Measurements from ENCODE around the gene DPP6.

DPP6 gene

DNA sequence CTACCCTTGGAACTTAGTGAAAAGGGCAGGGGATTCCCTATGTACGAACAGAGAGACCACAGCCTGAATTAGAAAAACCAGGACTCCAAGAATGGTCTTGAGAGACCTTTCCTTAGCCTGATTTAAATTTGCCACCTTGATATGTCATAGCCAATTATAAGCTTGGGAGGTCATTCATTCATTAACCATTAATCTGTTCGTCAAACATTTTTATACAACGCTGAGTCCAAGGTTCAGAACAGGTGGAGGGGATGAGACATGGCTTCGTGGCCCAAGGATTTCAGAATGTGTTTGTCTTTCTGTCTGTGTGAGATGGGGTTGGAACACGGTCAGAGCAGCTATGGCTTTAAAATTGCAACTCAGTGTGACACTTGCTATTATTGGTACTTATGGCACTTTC lies 792.8 kb downstream of the DPP6 start:
- in situ Hi-C loops (cut with HindIII; ENCODE audit: low sequenced_read_pairs): no loop called here

DNA sequence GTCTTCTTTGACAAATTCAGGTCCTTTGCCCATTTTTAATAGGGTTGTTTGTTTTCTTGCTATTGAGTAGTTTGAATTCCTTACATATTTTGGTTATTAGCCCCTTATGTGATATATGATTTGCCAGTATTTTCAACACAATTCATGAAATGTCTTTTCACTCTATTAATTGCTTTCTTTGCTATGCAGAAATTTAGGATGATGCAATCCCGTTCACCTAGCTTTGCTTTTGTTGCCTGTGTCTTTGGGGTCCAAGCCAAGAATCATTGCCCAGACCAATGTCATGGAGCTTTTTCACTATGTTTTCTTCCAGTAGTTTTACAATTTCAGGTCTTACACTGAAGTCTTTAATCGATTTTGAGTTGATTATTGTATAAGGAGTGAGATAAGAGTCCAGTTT lies 796.3 kb downstream of the DPP6 start:
- in situ Hi-C loops (cut with HindIII; ENCODE audit: low sequenced_read_pairs): no loop called here

DNA sequence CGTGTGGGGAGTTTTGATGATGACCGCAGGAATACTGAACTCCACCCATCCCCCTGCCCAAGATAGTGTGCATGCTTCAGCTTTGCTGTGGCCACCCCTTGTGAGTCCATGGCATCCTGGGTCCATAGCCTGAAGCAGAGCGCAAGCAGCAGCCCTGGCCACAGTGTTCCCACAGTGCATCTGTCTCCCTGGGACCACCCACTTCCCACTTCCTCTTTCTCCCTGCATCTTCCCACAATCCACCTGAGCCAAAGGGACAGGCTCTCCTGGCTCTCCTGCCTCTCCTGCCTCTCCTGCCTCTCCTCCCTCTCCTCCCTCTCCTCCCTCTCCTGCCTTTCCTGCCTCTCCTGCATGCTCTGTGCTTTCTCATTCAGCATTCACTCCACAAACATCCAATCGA lies 800.0 kb downstream of the DPP6 start:
- in situ Hi-C loops (cut with HindIII; ENCODE audit: low sequenced_read_pairs): no loop called here

DNA sequence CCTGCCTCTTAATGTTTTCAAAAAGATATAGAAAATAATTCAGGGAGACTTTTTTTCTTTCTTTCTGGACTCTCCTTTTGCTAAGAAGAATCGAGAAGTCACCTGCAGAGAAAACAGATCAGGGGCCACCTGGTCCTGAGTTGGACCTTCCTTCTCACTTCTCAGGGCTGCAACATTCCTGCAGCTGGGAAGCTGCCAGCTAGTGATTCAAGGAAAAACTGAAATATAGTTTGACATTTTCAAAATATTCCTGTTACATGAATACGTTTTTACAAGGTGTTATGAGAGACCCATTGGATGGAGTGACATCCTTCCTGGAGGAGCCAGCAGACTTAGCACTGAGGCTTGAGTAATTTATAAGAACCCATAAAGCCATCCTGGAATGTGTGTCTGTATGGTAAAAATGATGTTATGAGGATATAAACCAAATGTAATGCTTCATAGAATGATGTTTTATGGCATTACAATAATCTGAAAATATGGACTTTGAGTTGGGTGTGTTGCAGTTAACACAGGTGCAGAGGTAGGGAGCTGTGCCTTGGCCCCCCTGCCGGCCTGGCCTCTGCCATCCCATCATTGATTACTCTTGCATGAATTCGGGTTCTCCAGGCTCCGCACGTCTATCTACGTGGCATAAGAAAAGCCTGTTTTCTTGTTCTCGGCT lies 801.0 kb downstream of the DPP6 start:
- in situ Hi-C loops (cut with HindIII; ENCODE audit: low sequenced_read_pairs): no loop called here

DNA sequence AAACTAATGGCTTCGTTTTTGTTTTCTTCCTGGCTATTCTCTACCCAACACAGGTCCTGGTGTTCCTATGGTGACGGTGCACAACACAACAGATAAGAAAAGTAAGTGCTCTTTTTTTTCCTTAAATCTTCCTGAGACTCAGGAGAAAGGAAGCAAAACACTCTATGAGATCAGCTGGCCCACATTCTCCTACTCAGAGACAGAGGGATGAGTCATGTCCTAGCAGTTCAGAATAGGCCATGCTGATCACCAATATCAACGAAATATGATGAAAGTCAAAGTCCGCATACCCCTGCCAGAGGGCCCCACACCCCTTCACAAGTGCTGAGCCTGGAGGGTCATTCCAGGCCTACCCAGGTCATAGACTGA lies 801.5 kb downstream of the DPP6 start:
- in situ Hi-C loops (cut with HindIII; ENCODE audit: low sequenced_read_pairs): no loop called here

DNA sequence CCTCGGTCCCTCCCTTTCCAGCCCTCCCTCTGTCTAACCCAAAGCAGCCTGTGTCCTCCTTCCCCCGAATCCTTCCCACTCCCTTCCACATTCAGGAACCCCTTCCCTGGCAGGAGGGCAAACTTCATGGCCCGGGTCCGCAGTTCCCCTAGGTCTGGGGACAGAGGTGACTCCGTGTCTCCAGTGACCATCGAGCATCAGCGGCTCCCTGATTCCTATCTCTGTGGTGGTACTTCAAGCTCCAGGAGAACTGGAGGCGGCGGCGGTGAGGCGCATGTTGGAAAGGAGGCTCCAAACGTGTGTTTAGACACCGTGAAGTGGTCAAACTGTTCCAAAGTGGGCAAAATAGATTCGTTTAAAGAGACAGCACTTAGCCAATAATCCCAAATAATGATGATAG lies 802.6 kb downstream of the DPP6 start:
- in situ Hi-C loops (cut with HindIII; ENCODE audit: low sequenced_read_pairs): no loop called here

DNA sequence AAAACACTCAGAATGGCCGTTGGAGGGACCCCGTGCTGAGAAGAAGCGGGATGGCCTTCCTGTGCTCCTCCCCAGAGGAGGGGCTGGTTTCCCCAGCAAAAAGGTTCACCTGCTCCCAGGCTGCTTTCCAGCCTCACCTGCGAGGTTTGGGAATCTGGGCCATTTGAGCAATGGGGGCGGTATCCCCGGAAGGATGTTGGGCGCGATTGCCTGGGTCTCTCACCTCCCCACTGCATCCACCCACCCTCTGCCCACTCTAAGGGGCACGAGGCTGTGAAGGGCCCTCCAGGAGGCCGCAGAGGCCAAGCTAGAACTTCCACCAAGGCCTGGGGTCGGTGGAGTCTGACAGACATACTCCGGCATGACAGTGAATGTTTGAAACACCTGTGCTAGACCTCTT lies 803.2 kb downstream of the DPP6 start:
- in situ Hi-C loops (cut with HindIII; ENCODE audit: low sequenced_read_pairs): no loop called here

DNA sequence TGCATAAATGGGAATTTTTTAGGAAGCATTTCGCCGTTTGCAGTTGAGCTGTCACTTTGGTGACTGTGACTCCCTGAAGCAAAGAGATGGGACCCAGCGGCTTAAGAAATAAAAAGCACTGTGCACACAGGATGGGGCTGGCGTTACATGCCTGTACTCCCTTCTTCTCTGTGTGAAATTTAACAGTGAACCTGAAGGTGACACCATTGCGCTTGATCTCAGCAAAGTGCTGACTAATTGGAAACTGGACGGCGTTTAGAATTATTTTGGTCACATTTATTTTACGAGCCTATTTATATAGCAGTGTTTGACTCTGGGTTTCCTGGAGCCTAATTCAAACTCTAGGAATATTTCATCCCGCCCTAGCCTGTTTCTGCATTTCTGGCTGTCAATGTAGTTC lies 804.5 kb downstream of the DPP6 start:
- in situ Hi-C loops (cut with HindIII; ENCODE audit: low sequenced_read_pairs): no loop called here

DNA sequence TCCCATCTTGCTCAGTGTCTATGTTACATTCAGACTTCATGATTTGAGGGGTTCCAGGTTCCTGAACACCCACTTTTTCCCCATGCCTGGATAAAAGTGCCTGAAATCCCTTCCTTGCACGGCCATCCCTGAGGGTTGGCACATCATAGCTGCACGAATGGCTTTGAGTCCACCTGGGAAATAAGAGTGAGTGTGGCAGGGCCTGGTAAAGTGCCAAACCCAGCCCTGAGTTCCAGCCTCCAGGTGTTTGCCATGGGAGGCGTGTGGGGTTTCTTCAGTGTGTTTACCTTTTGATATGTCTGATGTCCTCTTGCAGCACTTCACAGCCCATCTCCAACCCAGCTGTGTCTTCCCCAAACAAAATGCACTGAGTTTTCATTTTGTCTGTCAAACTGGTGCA lies 805.0 kb downstream of the DPP6 start:
- in situ Hi-C loops (cut with HindIII; ENCODE audit: low sequenced_read_pairs): no loop called here

DNA sequence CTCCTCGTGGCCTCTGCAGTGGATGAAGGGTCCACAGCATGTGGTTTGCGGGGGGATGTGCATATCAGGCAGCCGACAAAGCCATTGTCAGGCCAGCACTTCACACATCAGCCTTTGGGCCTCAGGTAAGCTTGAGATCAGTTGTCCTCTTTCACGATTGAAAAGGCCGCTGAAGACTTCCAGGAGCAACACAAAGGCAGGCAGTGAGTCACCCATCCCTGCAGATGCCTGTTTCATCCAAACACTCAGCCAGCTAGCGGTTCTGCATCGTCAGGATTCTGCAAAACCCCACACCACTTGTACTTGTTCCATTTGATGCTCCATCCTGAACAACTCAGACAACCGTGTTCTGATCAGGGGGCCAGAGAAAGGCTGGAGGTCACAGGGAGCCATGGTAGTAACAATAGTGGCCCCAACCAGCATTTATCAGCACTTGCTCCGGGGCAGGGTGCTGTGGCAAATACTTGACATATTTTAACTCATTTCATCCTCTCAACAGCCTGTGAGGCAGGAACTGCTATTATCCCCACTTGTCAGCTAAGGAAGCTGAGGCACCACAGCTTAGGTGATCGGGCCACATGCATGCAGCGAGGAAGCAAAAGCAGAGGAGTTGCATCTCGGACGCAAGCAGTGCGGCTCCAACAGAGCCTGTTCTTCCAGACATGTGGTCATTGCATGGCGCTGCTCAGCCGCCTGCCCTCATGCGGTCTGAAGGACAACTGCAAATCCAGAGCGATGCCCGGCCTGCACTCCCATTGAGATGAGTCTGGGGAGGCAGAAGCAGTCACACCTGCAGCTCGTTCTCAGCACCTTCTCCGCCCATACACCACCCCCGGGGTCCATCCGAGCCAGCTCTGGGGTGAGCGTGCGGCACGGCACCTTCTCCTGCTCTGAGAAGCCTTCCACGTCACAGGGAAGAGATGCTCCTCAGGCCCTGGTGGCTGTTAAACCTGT lies 805.8 kb downstream of the DPP6 start:
- in situ Hi-C loops (cut with HindIII; ENCODE audit: low sequenced_read_pairs): no loop called here

DNA sequence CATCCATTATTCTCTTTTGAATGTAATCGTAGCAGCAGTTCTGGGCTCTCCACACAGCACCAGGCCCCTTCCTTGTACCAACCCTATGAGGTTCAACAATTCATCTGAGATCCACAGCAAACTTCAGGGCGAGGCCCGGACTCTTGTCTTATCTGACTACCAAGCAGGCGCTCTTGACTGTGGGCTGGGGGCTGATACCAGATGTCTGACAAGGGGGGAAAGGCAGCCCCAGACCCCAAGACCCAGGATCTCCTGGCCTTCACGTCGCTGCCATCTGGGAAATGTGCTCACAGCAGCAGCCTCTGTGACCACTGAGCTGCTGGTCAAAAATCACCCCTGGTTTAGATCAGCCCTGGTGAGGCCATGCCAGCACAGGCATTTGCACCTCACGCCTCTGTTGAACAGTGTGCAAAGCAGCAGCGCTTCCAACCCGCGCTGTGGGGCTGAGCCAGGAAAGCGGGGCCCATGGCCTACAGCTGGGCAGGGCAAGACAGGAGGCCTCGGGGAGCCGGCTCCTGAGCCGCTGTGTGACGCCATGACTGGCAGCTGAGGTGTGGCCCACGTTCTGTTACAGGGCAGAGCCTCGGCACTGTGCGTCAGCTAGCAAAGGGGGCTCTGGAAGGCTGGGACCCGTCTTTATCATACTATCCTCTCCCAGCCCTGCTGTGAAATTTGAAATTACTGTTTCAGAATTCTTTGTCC lies 806.8 kb downstream of the DPP6 start:
- in situ Hi-C loops (cut with HindIII; ENCODE audit: low sequenced_read_pairs): no loop called here

DNA sequence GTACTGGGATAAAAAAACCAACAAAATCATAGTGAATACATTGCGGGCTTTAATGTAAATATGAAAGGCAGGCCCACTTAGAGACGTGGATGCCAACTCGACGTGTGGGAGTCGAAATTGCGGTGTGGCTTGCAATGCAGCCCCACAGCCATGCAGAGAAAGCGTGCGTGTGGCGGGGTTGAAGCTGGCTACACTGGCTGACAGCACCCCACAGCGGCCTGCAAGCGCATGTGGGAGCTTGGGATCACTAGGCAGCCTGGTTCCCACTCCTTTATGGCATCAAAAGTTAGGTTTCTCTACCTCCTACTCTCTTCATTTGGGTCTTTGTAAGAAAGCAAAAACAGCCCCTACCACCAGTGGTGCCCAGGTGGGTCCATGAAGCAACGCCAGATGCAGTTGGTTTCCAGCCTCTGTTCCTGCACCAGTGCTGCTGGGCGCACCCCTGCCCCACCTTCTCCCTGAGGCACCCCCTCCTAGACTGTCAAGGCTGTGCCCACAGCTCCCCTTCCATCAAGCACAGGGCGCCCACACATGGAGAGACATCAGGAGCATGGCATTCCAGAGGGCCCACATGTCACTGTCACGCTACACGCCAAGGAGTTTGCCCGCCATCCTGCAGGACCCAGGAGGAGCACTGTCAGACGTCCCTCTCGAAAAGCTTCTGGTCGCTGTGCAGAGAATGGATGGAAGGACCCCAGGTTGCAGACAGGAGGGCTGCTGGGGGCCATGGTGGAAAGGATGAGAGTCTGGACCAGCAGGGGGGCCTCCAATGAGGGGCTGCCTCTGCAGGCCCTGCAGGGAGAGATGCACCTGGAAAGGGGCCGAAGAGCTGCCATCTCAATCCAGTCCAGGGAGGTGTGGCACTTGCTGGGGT lies 807.8 kb downstream of the DPP6 start:
- in situ Hi-C loops (cut with HindIII; ENCODE audit: low sequenced_read_pairs): no loop called here

DNA sequence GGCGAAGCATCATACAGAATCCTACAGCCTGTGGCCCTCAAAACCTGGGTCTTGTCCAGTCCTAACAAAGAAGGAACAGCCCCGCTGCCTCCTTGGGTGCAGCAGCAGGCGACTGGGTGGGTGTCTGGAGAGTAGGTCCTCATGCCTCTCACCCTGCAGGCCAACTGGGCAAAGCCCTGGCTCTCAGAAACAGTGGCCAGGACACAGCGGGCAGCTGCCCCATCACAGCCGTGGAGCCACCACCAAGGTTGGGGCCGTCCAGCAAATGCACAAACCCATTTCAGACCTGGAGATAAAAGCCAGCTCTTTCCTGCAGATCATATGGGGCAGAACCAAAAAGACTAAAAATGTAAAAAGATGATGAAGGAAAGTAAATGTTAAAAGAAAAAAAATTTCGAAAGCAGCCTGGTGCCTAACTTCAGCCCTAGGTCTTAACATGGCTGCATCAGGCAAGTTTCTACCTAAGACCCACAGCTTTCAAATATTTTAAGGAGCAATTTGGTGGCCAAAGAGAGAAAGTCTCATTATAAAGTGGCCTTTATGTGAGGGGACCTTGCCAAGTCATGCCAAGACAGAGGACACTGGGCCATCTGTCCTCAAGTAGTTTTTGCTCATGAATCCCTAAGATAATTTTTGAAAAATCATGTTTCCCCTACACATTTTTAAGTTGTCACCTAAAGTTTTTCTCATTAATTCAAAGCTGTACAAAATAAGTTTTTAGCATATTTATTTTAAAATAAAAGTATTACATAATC lies 808.6 kb downstream of the DPP6 start:
- in situ Hi-C loops (cut with HindIII; ENCODE audit: low sequenced_read_pairs): no loop called here

DNA sequence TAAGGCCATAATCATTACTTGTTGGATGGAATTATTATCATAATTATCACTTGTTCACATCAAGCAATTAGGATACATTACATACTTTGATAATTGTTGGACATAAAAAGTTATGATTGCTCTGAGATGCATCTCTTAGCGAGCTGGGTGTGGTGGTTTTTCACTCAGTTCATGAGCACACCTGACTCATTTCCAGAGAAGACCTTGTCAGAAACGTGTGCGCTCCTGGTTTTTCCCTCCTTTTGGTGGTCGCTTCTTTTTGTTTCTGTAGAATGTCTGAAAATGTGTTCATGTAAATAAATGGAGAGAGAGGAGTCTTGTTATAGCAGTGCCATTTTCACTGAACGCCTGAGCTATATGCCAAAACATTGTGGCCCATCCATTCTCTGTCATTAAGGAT lies 809.4 kb downstream of the DPP6 start:
- in situ Hi-C loops (cut with HindIII; ENCODE audit: low sequenced_read_pairs): no loop called here

DNA sequence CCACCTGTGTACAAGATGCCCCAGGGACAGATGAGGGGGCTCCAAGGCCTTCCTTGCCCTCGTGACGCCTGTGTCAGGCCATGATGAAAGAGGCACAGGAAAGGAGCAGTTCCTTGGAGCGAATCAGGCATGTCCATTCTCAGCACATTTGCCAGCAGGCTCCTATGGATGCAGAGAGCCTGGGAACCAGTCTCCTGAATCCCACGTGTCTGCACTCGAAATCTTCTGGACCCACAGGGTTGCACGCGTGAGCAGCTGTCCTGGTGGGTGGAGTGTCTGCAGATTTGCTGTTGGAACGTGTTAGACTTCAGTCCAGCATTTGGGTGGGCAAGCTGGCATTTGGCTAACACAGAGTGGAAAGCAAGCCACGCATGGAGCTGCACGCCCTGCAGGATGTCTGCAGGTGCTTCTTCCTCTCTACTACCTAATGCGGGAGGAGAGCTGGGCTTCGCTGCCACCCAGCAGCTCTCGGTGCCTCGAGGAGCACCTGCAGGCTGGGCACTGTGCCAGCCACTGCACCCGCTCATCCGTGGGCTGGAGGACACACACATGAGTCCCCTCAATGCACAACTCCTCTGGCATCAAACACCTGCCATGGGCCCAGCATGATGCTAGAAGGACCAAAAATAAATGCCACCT lies 810.1 kb downstream of the DPP6 start:
- in situ Hi-C loops (cut with HindIII; ENCODE audit: low sequenced_read_pairs): no loop called here

DNA sequence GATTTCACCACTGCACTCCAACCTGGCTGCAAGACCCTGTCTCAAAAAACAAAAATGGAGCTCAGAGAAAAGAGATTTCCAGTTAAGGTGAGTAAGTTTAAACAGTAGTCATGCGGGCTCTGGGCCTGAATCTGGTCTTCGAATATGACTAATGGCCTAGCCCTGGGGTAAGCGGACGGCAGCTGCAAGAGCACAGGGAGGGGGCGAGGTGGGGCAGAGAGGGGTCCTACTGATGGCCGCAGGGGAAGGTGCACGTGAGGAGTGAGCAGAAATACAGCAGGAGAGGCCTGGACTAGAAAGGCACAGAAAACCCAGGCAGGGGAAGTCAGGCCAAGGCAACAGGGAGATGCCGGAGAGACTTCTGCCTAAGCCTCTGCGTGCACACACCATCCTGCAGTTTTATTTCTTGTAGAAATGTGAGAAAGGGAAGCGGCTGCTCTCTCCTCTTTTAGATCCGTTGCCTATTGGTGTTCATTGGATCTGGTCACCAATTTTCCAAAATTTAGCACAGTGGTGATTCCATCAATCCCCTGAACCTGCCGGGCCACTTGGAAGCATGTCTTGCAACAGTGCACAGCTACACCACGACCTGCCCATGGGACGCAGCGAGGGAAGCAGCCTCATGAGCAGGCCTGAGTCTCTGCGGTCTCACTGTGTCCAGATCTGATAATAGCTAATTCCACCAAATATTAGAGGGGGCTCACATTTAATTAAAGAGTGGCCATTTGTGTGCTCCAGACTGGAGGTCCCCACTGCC lies 811.7 kb downstream of the DPP6 start:
- in situ Hi-C loops (cut with HindIII; ENCODE audit: low sequenced_read_pairs): no loop called here

DNA sequence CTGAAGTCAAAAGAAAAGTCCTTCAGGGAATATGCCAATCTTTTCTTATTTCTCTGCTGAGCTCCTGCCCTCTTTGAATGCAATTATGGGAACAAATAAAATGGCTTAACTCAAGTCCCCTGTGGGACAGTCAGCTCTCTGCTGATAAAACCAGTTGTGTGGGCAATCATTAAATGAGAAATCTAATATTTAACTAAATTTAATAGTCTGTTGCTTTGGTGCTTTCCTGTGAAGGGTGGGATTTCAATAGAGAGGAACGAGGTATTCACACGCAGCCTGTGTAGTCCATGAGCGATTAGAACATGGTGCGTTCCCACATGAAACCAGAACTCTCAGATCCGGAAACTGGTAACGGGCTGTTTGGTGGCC lies 812.3 kb downstream of the DPP6 start:
- in situ Hi-C loops (cut with HindIII; ENCODE audit: low sequenced_read_pairs): no loop called here

DNA sequence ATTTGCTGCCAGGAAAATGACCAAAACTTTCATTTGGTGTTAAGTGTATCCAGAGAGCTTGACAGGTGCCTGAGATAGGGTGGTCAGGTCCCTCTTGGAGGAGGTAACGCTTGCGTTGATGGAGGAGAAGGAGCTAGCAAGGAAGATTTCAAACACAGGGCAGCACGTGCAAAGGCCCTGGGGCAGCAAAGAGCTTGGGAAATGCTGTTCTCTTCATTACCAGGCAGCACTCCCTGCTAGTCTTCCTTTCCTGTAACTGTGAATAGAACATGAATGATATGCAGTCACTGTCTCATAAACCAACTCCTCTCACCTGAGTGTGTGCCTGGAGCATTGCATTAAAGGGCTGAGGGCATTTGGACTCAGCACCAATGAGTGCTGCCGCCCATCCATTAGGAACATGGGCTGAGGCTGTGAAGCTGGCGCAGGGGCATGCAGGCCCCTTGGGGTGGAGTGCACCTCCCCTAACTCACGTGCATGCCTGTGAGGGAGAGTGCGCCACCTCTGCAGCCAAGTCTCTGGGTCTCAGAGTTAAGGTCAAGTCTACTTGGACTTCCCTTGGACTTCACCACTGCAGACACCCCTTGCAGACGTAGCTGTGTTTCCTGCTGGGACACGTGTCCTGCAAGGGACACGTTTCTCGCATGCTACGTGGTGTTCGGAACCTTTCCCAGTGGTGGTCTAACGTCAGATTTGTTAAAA lies 813.9 kb downstream of the DPP6 start:
- in situ Hi-C loops (cut with HindIII; ENCODE audit: low sequenced_read_pairs): no loop called here

Measured in DLD1 (cell line).